Keratinocyte (primary cell): ENCODE measurements around the gene CD2AP. TPM values are rescaled to one million over a fixed set of nuclear protein-coding genes. Genes with fewer than 3 reads are reported as not detected.
A peak's percentile ranks its signal among the peaks of the same experiment; 100 is the strongest.

Experiments used
- DNase-seq: peaks from one replicate; pipeline ENCODE4 v3.0.0-alpha.2; 2011; ENCODE audit warnings: low read depth, missing footprints, low spot score
- FAIRE-seq: peaks from 2 replicates; lab custom pipeline; 2011; peaks lifted over from hg19 to GRCh38; lab: Jason Lieb, UNC
- H2AFZ ChIP-seq: 2 replicates; pipeline ENCODE4 v1.6.0; 2012; ENCODE audit warnings: low read length, control low read depth, inconsistent platforms; ENCODE audit not compliant: control insufficient read depth
- H3K27ac ChIP-seq: 2 replicates; pipeline ENCODE4 v1.5.1; 2011; ENCODE audit warnings: low read length; ENCODE audit not compliant: control insufficient read depth, insufficient read depth
- H3K27me3 ChIP-seq: 3 replicates; pipeline ENCODE4 v1.6.0; 2011; ENCODE audit warnings: low read length; ENCODE audit not compliant: control insufficient read depth, insufficient read depth; ENCODE audit errors: extremely low read depth
- H3K36me3 ChIP-seq, 2 experiments: 2 replicates in 1 of 2; 3 replicates in 1 of 2; pipeline ENCODE4 v1.5.1; 2011; ENCODE audit warnings: low read length in 2 of 2, mild to moderate bottlenecking in 1 of 2; ENCODE audit not compliant: control insufficient read depth in 2 of 2, insufficient read depth in 2 of 2; ENCODE audit errors: extremely low read depth in 1 of 2
- H3K4me1 ChIP-seq: 3 replicates; pipeline ENCODE4 v1.5.1; 2011; ENCODE audit warnings: low read length; ENCODE audit not compliant: control insufficient read depth, insufficient read depth; ENCODE audit errors: extremely low read depth
- H3K4me2 ChIP-seq: 3 replicates; pipeline ENCODE4 v1.6.0; 2011; ENCODE audit warnings: low read depth, low read length; ENCODE audit not compliant: control insufficient read depth, insufficient read depth; ENCODE audit errors: extremely low read depth
- H3K4me3 ChIP-seq, 3 experiments: fragments of 200-600 bp in 1 of 3; sonication (generic) in 1 of 3; 2 replicates in 2 of 3; 3 replicates in 1 of 3; pipeline ENCODE4 v1.5.1; 2011 to 2016; ENCODE audit warnings: low read length in 3 of 3, mild to moderate bottlenecking in 3 of 3, control low read depth in 2 of 3, inconsistent platforms in 1 of 3, low read depth in 1 of 3, mixed read lengths in 1 of 3, mixed run types in 1 of 3, moderate library complexity in 1 of 3; ENCODE audit not compliant: control insufficient read depth in 2 of 3, insufficient read depth in 2 of 3; ENCODE audit errors: extremely low read depth in 1 of 3
- H3K79me2 ChIP-seq: 2 replicates; pipeline ENCODE4 v1.6.0; 2012; ENCODE audit warnings: low read length; ENCODE audit not compliant: control insufficient read depth, insufficient read depth
- H3K9ac ChIP-seq: 3 replicates; pipeline ENCODE4 v1.6.0; 2011; ENCODE audit warnings: low read length; ENCODE audit not compliant: control insufficient read depth, insufficient read depth; ENCODE audit errors: extremely low read depth
- H3K9me1 ChIP-seq: 3 replicates; pipeline ENCODE4 v1.6.0; 2011; ENCODE audit warnings: low read length; ENCODE audit not compliant: control insufficient read depth, insufficient read depth; ENCODE audit errors: extremely low read depth
- H3K9me3 ChIP-seq: 2 replicates; pipeline ENCODE4 v1.5.1; 2012; ENCODE audit warnings: low read depth, low read length; ENCODE audit not compliant: control insufficient read depth
- H4K20me1 ChIP-seq: 3 replicates; pipeline ENCODE4 v1.6.0; 2011; ENCODE audit warnings: low read length; ENCODE audit not compliant: control insufficient read depth, insufficient read depth; ENCODE audit errors: extremely low read depth
- CTCF ChIP-seq, 3 experiments: IDR thresholded peaks in 1 of 3; conservative IDR thresholded peaks in 1 of 3; optimal IDR thresholded peaks in 1 of 3; 2 replicates in 2 of 3; 3 replicates in 1 of 3; pipeline versions ENCODE3 to v1.5.1; 2011; ENCODE audit warnings: low read length in 3 of 3, mild to moderate bottlenecking in 3 of 3, moderate library complexity in 2 of 3, control low read depth in 1 of 3, inconsistent platforms in 1 of 3; ENCODE audit not compliant: insufficient read depth in 2 of 3; ENCODE audit errors: extremely low read depth in 1 of 3
- EZH2 ChIP-seq: IDR thresholded peaks from one replicate; pipeline ENCODE4 v1.6.1; 2012; ENCODE audit warnings: inconsistent platforms, mild to moderate bottlenecking, low read length, moderate library complexity
- dilution Hi-C: fragments of 300-500 bp; cut with MboI; formaldehyde crosslinking; loops from one replicate; pipeline ENCODE4 v1.7.0; 2020; ENCODE audit warnings: low sequenced_read_pairs; ENCODE audit not compliant: extremely low pct_ligation_motif_present
- polyA plus RNA-seq, 5 experiments: library from polyadenylated mRNA; depleted of rRNA in 3 of 5; stranded (reverse) in 3 of 5; stranded (forward) in 1 of 5; unstranded in 1 of 5; fragments of >200 nt; gene quantifications; 1 replicate in 1 of 5; 2 replicates in 3 of 5; 3 replicates in 1 of 5; pipeline versions ENCODE4 v1.2.1 to v1.2.3, GENCODE V29; 2011 to 2012; ENCODE audit warnings: missing spikeins in 2 of 5, low read depth in 1 of 5, low replicate concordance in 1 of 5

Gene CD2AP
- polyA plus RNA-seq, 1 donor (not counting 4 experiments of a cell fraction or from before 2014, with no cell fraction given), result 23.9 TPM

DNA sequence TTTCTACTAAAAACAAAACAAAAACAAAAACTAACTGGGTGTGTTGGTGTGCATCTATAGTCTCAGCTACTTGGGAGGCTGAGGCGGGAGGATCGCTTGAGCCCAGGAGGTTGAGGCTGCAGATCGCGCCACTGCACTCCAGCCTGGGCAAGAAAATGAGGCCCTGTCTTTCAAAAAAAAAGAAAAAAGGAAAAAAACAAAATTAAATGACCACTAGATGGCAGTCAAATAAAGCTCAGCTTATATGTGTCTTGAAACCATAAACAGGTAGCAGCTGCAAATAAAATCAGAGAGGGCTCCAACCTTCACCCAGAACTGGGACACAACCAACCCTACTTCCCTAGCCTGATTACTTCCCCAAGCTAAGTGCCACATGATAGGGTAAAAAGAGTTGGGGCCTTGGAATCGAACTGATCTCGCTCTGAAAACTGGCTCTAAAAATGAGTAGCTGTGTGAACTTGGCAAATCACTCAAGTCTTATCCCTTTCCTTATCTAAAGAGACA lies 153.7 kb downstream of the CD2AP start:
- Histone ChIP-seq H3K4me1 (no peaks in the 10 kb centered on the region), H3K9ac (no peak overlapping the region), H3K4me3 (no peak overlapping the region), H3K9me1 (no peaks in the 10 kb centered on the region), H4K20me1 (no peaks in the 10 kb centered on the region), H3K36me3 (peaks cover 0 to 2% of the 10 kb centered on the region in 2 experiments), H3K27me3 (no peaks in the 10 kb centered on the region), H3K4me2 (no peak overlapping the region), H3K79me2 (no peaks in the 10 kb centered on the region), H2AFZ (no peak overlapping the region), H3K27ac (no peak overlapping the region), H3K9me3 (no peaks in the 10 kb centered on the region)
- dilution Hi-C loops, result no loop called here
- DNase-seq (no peak), FAIRE-seq (peak; percentile 26)
- peak in 2 of 3 experiments; percentile 43 to 46 for TF ChIP-seq CTCF (optimal IDR thresholded peaks at IDR 0.05 in 1 of 3, IDR thresholded peaks at IDR 0.05 in 1 of 3, conservative IDR thresholded peaks at IDR 0.05 in 1 of 3; ENCODE audit: extremely low read depth in 1 of 3, insufficient read depth in 2 of 3, low read length in 3 of 3)
- no peak for TF ChIP-seq EZH2

DNA sequence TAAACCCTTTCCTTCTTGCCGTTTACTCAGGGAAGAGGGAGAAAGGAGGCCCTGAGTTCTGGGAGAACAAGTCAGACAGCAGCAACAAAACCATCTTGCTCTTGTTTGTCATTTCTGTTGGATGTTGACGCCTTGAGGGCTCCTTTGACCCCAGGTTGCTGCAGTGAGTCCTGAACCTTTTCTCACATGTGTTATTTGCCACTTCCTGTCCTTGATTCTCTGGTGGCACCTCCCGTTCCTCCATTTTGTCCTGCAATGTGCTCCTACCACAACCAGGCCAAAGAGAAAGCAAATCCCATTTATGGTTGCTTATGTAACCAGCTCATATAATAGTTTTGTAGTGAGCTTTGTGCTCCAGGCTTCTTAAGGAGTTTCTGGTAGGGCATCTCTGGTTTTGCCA lies 154.2 kb downstream of the CD2AP start:
- dilution Hi-C loops, result no loop called here

More for the DNA sequence above, 154.2 kb downstream of the CD2AP start:
- no peak for FAIRE-seq
- no peaks in the 10 kb centered on the region for H4K20me1 ChIP-seq
- H2AFZ ChIP-seq, result no peak overlapping the region
- H3K4me1 ChIP-seq, result no peaks in the 10 kb centered on the region
- no peak overlapping the region for H3K9ac ChIP-seq
- no peaks in the 10 kb centered on the region for H3K27me3 ChIP-seq
- no peak for DNase-seq
- TF ChIP-seq CTCF (optimal IDR thresholded peaks at IDR 0.05 in 1 of 3, IDR thresholded peaks at IDR 0.05 in 1 of 3, conservative IDR thresholded peaks at IDR 0.05 in 1 of 3; ENCODE audit: extremely low read depth in 1 of 3, insufficient read depth in 2 of 3, low read length in 3 of 3), result no peak
- no peak for TF ChIP-seq EZH2
- H3K4me3 ChIP-seq, result no peak overlapping the region
- no peak overlapping the region for H3K4me2 ChIP-seq
- no peaks in the 10 kb centered on the region for H3K9me1 ChIP-seq
- H3K9me3 ChIP-seq, result no peaks in the 10 kb centered on the region
- H3K27ac ChIP-seq, result no peak overlapping the region
- no peaks in the 10 kb centered on the region for H3K79me2 ChIP-seq
- H3K36me3 ChIP-seq, result peaks cover 0 to 2% of the 10 kb centered on the region in 2 experiments
